ENCODE measurements around the gene SCN9A.
"Not testable (repeated sequence)": the region's sequence is repeated elsewhere in the genome, so short reads cannot be mapped to it uniquely, and the experiment has no call there.

SCN9A gene

DNA sequence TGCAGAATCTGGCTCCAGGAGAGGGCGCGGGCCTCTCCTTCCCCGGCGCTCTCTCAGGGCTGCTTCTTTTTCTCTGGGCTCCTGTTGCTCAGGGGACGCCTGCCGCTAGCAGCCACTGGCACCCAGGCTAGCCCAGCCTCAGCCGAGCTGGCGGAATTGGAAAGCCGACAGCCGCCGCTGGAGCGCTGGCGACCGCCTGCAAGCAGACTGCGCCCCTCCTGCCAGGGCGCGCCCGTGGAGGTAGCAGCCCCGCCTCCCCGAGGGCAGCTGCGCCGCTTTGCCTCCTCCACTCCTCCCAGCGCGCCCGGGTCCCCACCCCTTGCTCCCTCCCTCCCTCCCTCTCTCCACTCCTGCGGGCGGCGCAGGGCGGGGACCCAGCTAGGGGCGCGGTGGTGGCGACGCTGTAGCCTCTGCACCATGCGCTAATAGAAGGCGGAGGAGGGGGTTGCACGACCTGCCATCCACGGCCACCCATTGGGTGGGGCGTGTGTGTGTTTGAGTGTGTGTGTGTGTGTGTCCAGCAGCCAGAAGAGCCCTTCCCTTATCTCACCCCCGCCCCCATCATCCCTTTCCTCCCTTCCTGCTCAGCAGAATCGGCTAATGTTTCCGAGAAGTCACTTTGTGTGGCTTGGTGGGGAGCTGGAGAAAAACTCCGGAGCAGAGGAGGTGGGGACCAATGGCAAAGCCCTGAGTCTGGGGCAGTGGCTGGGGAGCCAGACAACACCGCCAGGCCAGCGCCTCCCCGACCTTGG is at the start of gene SCN9A:
Gene SCN9A (minus strand): TSS at position 209 of the 752 bp plus-strand sequence. CDS start 64,188 bp downstream, outside the sequence.
- peak; percentile 44 to 62 for DNase-seq

DNA sequence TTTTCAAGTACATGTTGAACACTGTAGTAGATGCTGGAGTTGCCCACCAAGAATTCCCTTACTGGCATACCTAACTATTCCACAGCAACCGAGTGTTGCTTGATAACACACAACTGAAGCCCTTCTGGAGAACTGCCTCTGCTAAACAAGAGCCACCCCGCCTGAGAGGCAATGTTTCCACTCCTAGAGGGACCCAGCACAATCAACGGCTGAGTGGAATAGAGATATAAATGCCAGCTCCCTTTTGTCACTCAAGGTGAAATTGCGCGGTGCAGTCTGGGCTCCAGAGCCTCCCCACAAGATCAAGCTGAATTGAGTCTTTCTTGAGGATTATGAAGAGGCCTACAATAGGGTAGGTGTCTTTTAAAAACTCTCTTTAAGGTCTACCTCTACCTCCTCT is 49.1 kb upstream of the SCN9A start:
- no peak for DNase-seq

- no peak for DNase-seq
Measured at GRCh38 chr2:166419616-166419934, 43.8 kb upstream of the SCN9A start.

GRCh38 chr2:166418853-166419615 is 43.3 kb upstream of the SCN9A start:
- no peak for DNase-seq

- no peak for DNase-seq
Measured at GRCh38 chr2:166417669-166418068, 41.9 kb upstream of the SCN9A start.

DNA sequence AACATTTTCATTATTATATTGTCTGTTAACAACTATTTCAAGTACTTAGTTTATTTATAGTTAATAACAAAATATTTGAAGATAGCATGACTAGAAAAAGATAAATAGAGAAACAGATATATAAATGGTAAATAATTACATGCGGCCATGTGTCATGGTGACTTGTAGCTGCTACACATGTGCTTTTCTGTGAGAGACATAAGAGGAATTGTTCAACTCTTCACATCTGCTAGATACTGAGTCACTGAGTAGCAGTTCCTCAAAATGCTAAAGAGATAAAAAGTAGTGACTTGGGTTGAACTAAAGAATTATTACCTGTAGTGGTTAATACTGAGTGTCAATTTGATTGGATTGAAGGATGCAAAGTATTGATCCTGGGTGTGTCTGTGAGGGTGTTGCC is 37.5 kb upstream of the SCN9A start:
- no peak for DNase-seq

- no peak for DNase-seq
Measured at GRCh38 chr2:166411473-166412230, 35.9 kb upstream of the SCN9A start.

DNA sequence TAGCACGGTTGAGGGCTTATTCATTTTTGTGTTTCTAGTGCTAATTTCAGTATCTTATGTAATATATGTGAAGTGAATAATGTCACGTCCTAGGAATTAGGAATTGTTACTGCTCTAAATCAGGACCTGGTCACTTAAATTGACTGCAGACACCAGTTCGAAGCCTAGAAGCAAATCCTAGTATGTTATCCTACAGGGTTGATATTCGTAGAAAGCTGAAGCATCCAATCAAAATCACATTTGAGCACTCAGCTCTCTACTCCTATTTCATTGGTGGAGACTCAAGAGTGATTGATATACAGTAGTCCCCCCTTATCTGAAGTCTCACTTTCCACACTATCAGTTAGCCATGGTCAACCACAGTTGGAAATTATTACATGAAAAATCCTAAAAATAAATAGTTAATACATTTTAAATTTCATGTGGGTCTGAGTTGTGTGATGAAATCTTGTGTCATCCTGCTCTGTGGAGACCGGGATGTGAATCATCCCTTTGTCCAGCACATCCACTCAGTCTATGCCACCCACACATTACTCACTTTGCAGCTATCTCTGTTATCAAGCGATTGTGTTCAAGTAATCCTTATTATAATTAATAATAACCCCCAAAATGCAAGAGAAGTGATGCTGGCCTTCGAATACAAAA is 35.2 kb upstream of the SCN9A start:
- no peak for DNase-seq

- not testable (repeated sequence) for DNase-seq
Measured at GRCh38 chr2:166407746-166408145, 32.0 kb upstream of the SCN9A start.

DNA sequence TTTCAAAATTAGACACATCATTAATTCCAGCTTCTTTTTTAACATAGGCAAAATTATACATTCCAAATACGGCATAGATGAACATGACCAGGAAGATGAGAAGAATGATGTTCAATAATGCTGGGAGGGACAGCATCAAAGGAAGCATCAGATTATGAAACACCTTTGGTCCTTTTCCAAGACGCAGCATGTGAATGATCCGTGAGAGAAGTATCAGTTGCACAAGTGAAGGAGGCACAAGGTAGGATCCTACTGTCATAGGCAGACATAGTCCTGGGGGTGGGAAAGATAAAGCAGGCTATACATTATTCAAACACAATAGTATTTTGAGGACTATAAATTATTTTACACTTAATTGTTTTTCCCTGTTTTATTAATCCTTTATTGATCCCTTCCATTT is 30.6 kb upstream of the SCN9A start:
- no peak for DNase-seq

GRCh38 chr2:166405569-166405926 is 29.8 kb upstream of the SCN9A start:
- DNase-seq: no peak

GRCh38 chr2:166404831-166405568 is 29.3 kb upstream of the SCN9A start:
- no peak for DNase-seq

- DNase-seq: no peak
Measured at GRCh38 chr2:166394245-166394644, 18.5 kb upstream of the SCN9A start.

GRCh38 chr2:166393008-166393407 is 17.3 kb upstream of the SCN9A start:
- no peak for DNase-seq

DNA sequence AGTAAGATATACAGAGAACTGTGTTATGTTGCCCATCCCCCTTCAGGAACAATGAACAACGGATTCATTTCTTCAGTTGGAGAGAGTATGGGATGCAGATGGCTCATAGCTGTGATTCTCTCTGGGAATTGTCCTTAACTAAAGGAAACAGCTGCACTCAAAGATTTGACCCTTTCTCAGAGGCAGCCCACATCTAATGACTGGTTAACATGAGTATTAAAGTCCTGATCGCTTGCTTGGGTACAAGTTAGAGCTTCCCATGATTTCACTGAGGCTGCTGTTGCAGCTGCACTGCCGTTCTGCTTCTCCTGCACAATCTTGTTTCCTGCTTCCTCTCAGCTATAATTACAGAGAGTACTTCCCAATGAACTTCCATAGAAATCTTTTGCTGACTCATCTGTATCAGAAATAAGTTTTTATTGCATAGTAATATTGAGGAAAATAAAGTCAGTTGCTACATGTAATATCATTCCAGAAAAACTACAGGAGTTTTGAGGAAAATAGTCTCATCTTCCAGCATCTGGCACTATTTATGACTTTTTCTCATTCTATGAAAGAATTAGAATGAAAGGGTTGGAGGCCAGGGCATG is 12.8 kb upstream of the SCN9A start:
- no peak for DNase-seq

DNA sequence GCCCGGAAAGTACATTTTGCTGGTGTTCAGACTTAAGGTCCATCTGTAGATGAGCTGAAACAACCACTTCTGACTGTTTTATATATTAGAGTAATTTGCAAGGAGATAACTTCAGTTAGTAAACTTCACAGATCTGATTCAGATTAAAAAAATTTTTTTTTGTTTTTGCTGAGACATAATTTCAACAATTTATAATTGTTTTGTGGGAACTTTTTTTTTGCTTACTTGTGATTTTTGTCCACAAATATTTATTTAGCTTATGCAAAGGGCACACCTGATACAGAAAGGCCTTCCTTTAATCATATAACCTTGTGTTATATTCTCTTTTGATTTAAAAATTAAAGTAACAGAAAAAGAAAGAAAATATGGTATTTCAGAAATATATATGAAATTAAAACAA is 9.6 kb upstream of the SCN9A start:
- DNase-seq: no peak

GRCh38 chr2:166384774-166385173 is 9.0 kb upstream of the SCN9A start:
- DNase-seq: no peak

GRCh38 chr2:166382448-166382847 is 6.7 kb upstream of the SCN9A start:
- no peak for DNase-seq

DNA sequence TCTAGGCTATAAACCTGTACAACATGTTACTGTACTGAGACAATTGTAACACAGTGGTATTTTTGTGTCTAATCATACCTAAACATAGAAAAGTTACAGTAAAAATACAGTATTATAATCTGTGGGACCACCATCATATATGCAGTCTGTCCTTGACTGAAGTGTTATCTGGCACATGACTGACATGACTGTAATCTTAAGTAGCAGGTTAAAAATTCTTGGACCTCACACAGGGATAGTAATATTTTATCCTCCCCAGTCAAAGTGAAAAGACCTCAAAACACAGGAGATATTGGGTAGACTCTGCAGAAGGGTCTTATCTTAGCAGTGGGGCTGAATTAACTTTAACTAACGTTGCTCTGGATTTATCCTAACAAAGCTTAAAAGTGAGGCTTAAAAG is 4.9 kb upstream of the SCN9A start:
- DNase-seq: no peak

DNA sequence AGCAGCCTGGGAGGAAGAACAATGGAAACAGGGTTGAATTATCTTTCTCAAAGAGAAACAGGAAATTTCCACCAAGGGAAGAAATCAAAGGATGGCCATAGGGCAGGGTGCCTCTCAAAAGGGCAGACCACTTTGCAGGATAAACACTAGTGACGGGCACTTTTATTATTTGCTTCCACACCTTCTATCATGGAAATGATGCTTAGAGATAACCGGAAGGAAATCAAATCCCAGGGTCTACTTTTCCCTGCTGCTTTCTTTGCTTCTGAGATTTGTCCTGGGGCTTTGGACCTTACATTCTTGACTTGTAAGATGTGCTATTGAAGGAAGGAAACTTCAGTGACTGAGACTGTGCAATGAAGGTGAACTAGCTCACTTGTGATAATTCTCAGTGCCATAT is 1.1 kb upstream of the SCN9A start:
- DNase-seq: no peak

DNA sequence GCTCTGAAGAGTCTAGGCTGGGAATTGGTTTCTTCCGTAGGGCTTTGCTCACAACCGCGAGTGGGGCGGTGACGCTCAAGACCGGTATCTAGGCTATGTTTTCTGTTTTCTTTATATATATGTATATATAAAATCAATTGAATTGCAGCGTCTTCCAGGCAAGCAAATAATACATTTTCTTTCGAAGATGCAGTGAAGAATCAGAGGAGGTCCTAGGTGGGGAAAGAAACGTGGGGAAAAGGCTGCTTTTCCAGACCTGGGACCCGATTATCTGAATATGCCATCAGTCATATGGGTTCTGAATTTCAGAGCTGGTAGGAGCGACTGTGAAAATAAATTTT is 714 bp upstream of the SCN9A start:
- no peak for DNase-seq

DNA sequence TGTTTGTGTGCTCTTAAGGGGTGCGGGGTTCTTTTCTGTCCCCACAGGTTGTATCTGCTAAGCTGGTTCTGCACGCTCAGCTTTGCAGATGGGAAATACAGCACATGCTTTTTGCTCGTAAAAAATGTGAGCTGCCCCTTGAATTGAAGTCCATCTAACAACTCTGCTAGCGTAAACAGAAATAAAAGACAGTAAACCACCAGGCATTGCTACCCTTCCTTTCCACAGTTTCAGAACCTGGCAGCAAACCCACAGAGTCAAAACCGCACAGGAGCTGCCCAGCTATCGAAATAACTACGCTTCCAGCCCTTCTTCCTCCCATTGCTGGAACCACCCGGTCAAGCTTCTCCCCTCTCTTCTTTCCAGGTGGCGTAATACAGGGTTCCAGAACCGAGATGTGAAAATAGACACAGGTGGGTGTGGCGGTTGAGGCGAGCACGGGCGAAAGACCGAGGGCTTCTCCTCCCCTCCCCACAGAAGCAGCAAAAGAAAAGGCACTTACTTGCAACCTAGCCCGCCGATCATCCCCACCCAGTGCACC is 479 bp downstream of the SCN9A start:
- peak in 1 of 2 experiments; percentile 44 for DNase-seq

Measured in NCI-H187 (cell line).